ENCODE results near the gene AKNA. TPM values are rescaled to one million over a fixed set of nuclear protein-coding genes. Genes with fewer than 3 reads are reported as not detected.
"Not testable (repeated sequence)": the region's sequence is repeated elsewhere in the genome, so short reads cannot be mapped to it uniquely, and the experiment has no call there.

AKNA gene
- total RNA-seq, 2 experiments from 2014 or later: 61.4 to 203 TPM

DNA sequence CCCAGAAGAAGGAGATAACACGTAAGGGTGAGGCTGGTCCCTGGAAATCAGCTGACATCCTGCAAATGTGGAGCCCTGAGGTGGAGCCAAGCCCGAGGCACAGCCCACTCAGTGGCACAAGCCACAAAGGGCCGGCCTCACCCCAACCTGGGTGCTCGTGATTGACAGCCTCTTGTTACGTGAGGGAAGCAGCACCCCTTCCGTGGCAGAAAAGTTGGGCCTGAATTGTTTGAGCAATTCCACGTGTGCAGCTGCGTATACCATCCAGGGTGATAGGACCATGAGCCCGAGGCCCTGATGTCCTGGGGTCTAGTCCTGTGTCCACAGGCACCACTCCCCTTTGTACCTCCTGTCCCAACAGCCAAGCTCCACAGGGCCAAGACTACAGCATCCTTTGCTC lies 53.3 kb downstream of the AKNA start:
- H3K27ac ChIP-seq (ENCODE audit: low read depth, low read length, poor library complexity, severe bottlenecking): no peak overlapping the region
- H3K4me2 ChIP-seq (ENCODE audit: low read length): no peak overlapping the region
- H3K36me3 ChIP-seq (ENCODE audit: insufficient read depth, low read length): peaks cover 53% of the 10 kb centered on the region
- ChIA-PET POLR2A (no interaction called here), CTCF (ENCODE audit: unreplicated experiment) (no interaction called here)
- no TSS peak for BruUV-seq (replicated peaks)
- H4K20me1 ChIP-seq (ENCODE audit: insufficient read depth, low read length): no peaks in the 10 kb centered on the region
- no peak overlapping the region for H2AFZ ChIP-seq (ENCODE audit: low read length)
- no peaks in the 10 kb centered on the region for H3K9me3 ChIP-seq (ENCODE audit: low read length)
- intact Hi-C loops (cut with micrococcal nuclease; ENCODE audit: unreplicated experiment): no loop called here
- H3K9me2 ChIP-seq (ENCODE audit: insufficient read depth, low read length): no peaks in the 10 kb centered on the region
- DNase-seq (ENCODE audit: low spot score): no peak
- H3K79me2 ChIP-seq (ENCODE audit: insufficient read depth, low read depth, low read length): no peaks in the 10 kb centered on the region
- TF ChIP-seq, protein P1, sequence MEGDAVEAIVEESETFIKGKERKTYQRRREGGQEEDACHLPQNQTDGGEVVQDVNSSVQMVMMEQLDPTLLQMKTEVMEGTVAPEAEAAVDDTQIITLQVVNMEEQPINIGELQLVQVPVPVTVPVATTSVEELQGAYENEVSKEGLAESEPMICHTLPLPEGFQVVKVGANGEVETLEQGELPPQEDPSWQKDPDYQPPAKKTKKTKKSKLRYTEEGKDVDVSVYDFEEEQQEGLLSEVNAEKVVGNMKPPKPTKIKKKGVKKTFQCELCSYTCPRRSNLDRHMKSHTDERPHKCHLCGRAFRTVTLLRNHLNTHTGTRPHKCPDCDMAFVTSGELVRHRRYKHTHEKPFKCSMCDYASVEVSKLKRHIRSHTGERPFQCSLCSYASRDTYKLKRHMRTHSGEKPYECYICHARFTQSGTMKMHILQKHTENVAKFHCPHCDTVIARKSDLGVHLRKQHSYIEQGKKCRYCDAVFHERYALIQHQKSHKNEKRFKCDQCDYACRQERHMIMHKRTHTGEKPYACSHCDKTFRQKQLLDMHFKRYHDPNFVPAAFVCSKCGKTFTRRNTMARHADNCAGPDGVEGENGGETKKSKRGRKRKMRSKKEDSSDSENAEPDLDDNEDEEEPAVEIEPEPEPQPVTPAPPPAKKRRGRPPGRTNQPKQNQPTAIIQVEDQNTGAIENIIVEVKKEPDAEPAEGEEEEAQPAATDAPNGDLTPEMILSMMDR (conservative IDR thresholded peaks at IDR 0.05; ENCODE audit: low read length): no peak
- peaks cover 4% of the 10 kb centered on the region for H3K4me1 ChIP-seq (ENCODE audit: insufficient read depth, low read length, poor library complexity, severe bottlenecking)
- H3K4me3 ChIP-seq (ENCODE audit: low read depth, low read length, poor library complexity, severe bottlenecking): no peak overlapping the region

DNA sequence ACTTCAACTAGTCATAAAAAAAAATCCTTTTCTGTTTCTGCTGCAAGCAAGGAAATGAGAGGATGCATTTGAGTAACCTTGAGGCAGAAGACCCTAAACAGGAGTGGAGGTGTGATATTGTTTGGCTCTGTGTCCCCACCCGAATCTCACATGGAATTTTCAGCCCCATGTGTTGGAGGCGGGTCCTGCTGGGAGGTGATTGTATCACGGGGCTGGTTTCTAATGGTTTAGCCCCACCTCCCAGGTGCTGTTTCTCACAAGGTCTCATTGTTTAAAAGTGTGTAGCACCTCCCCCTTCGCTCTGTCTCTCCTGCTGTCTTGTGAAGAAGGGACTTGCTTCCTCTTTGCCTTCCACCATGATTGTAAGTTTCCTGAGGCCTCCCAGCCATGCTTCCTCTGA lies 54.1 kb downstream of the AKNA start:
- H3K4me3 ChIP-seq (ENCODE audit: low read depth, low read length, poor library complexity, severe bottlenecking); H3K9me3 ChIP-seq (ENCODE audit: low read length); H3K4me1 ChIP-seq (ENCODE audit: insufficient read depth, low read length, poor library complexity, severe bottlenecking); H3K79me2 ChIP-seq (ENCODE audit: insufficient read depth, low read depth, low read length); BruUV-seq (replicated peaks); DNase-seq (ENCODE audit: low spot score); CTCF ChIA-PET (ENCODE audit: unreplicated experiment); intact Hi-C loops (cut with micrococcal nuclease; ENCODE audit: unreplicated experiment); H4K20me1 ChIP-seq (ENCODE audit: insufficient read depth, low read length); H3K9me2 ChIP-seq (ENCODE audit: insufficient read depth, low read length); H3K4me2 ChIP-seq (ENCODE audit: low read length); POLR2A ChIA-PET; H2AFZ ChIP-seq (ENCODE audit: low read length); H3K27ac ChIP-seq (ENCODE audit: low read depth, low read length, poor library complexity, severe bottlenecking): not testable (repeated sequence)
- peaks cover 45% of the 10 kb centered on the region for H3K36me3 ChIP-seq (ENCODE audit: insufficient read depth, low read length)

DNA sequence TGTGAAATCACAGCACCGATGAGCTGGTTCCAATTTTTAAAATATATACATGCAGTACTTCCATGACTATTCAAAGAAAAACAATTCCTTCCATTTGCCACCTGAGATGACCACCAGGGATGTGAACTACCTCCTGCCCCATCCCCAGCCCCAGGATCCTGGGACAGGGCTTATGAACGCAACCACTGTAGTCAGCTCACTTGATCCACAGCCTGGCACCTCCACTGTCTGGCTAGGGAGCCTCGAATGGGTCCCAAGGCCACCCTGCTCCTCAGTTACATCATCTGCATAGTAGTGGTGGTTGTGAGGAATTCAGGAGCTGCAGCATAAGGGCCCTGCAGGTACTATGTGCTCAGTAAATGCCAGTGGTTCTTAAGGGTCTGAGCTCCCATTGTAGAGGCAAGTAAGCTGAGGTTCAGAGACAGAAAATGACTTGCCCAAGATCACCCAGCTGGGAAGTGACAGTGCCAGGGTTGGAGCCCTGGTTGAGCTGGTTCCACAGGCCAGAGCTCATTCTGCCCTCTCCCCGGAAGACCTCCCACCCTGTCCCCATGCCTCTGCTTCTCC lies 55.2 kb downstream of the AKNA start:
- H3K4me1 ChIP-seq (ENCODE audit: insufficient read depth, low read length, poor library complexity, severe bottlenecking); H3K79me2 ChIP-seq (ENCODE audit: insufficient read depth, low read depth, low read length); H3K27ac ChIP-seq (ENCODE audit: low read depth, low read length, poor library complexity, severe bottlenecking); H3K9me3 ChIP-seq (ENCODE audit: low read length); H2AFZ ChIP-seq (ENCODE audit: low read length); H3K4me3 ChIP-seq (ENCODE audit: low read depth, low read length, poor library complexity, severe bottlenecking); H4K20me1 ChIP-seq (ENCODE audit: insufficient read depth, low read length); intact Hi-C loops (cut with micrococcal nuclease; ENCODE audit: unreplicated experiment); POLR2A ChIA-PET; CTCF ChIA-PET (ENCODE audit: unreplicated experiment); H3K9me2 ChIP-seq (ENCODE audit: insufficient read depth, low read length); BruUV-seq (replicated peaks); H3K4me2 ChIP-seq (ENCODE audit: low read length): not testable (repeated sequence)
- H3K36me3 ChIP-seq (ENCODE audit: insufficient read depth, low read length): peaks cover 34% of the 10 kb centered on the region
- peak; percentile 17 for DNase-seq (ENCODE audit: low spot score)

DNA sequence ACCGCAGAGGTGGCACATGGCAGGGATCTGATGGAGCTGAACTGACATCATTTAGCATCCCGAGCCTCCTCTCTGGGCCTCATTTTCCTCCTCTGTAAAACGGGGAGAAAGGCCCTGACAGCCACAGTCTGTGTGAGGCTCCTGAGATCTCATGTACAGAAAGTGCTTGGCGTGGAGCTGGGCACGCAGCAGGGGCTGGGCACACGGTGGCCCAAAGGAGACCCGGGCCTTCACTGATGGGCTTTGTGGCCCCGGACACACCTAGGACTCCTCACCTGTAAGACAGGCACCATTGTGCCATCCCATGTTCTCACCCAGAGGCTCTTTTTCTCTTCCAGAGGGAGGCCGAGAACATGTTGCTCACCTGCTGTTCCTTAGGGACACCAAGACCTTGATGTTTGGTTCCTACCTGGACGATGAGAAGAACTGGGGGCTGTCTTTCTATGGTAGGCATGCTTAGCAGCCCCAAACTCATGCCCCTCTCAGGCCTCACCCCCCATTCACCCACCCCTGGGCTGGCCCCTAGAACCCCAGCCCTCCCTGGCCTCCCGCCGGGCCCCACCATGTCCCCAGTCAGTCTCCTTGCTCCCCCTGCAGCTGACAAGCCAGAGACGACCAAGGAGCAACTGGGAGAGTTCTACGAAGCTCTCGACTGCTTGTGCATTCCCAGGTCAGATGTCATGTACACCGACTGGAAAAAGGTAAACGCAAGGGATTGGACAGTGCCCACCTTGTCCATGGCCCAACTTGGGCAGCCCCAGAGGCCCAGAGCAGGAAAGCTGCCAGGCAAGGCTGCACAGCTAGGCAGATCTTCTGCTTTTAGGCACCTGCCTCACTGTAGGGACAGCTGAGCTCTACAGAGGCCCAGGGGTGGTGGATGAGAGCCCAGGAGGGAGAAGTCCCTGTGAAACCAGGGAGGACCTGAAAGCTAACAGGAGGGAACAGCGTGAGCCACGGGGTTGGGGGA lies 56.3 kb downstream of the AKNA start:
- H3K27ac ChIP-seq (ENCODE audit: low read depth, low read length, poor library complexity, severe bottlenecking); H2AFZ ChIP-seq (ENCODE audit: low read length); H3K4me1 ChIP-seq (ENCODE audit: insufficient read depth, low read length, poor library complexity, severe bottlenecking); intact Hi-C loops (cut with micrococcal nuclease; ENCODE audit: unreplicated experiment); BruUV-seq (replicated peaks); H3K79me2 ChIP-seq (ENCODE audit: insufficient read depth, low read depth, low read length); H3K9me2 ChIP-seq (ENCODE audit: insufficient read depth, low read length); H4K20me1 ChIP-seq (ENCODE audit: insufficient read depth, low read length); H3K4me2 ChIP-seq (ENCODE audit: low read length); DNase-seq (ENCODE audit: low spot score); POLR2A ChIA-PET; H3K9me3 ChIP-seq (ENCODE audit: low read length); H3K4me3 ChIP-seq (ENCODE audit: low read depth, low read length, poor library complexity, severe bottlenecking); CTCF ChIA-PET (ENCODE audit: unreplicated experiment): not testable (repeated sequence)
- H3K36me3 ChIP-seq (ENCODE audit: insufficient read depth, low read length): peaks cover 24% of the 10 kb centered on the region
